Measurements from ENCODE around the gene DNAH17. TPM values are rescaled to one million over a fixed set of nuclear protein-coding genes. Genes with fewer than 3 reads are reported as not detected.

Gene DNAH17
- total and polyA plus RNA-seq, 2 donors (not counting 3 experiments of a cell fraction or from before 2014, with no cell fraction given): not detected

GRCh38 chr17:78438271-78438691 lies 138.9 kb downstream of the DNAH17 start:
- intact Hi-C loops (cut with micrococcal nuclease) (no loop called here), dilution Hi-C loops (cut with MboI; ENCODE audit: extremely low pct_ligation_motif_present, low sequenced_read_pairs) (no loop called here)
- no peak for FAIRE-seq
- TF ChIP-seq EZH2 (IDR thresholded peaks at IDR 0.05; ENCODE audit: borderline replicate concordance, low read depth, low read length, severe bottlenecking): no peak
- TF ChIP-seq MAX (IDR thresholded peaks at IDR 0.05; ENCODE audit: insufficient read depth, insufficient read length): no peak
- no peak for TF ChIP-seq CTCF (IDR thresholded peaks at IDR 0.05; ENCODE audit: extremely low read depth in 1 of 2, insufficient read depth in 1 of 2, low read depth in 1 of 2, low read length in 2 of 2)
- no peak for TF ChIP-seq POLR2A (IDR thresholded peaks at IDR 0.05; ENCODE audit: low read depth, low read length)
- no peak for TF ChIP-seq GATA2 (IDR thresholded peaks at IDR 0.05; ENCODE audit: insufficient read depth, insufficient read length, low read depth, low read length)
- TF ChIP-seq POLR2AphosphoS5 (IDR thresholded peaks at IDR 0.05; ENCODE audit: insufficient read depth, low read depth, low read length): no peak
- no peak for TF ChIP-seq JUN (IDR thresholded peaks at IDR 0.05; ENCODE audit: borderline replicate concordance, insufficient read depth, insufficient read length, low read depth)
- TF ChIP-seq FOS (IDR thresholded peaks at IDR 0.05; ENCODE audit: borderline replicate concordance, insufficient read depth, low read length): no peak
- H3K4me2 ChIP-seq (ENCODE audit: insufficient read depth, low read length): no peak overlapping the region
- no peaks in the 10 kb centered on the region for H3K9me1 ChIP-seq (replicated peaks; ENCODE audit: control insufficient read depth, extremely low read depth, insufficient read depth, low read length)
- CTCF ChIA-PET: interaction anchor here (1.1 kb wide), 1 partner anchor 16 kb away, joined by 4 read pairs; no protein-coding TSS in a partner anchor
- no peak overlapping the region for H3K4me3 ChIP-seq (replicated peaks in 1 of 3; ENCODE audit: insufficient read depth in 1 of 3, low read depth in 1 of 3, low read length in 3 of 3)
- H3K79me2 ChIP-seq (ENCODE audit: control insufficient read depth, insufficient read depth, low read length): no peaks in the 10 kb centered on the region
- H3K36me3 ChIP-seq (ENCODE audit: control insufficient read depth in 2 of 2, extremely low read depth in 1 of 2, insufficient read depth in 2 of 2, low read length in 2 of 2): no peaks in the 10 kb centered on the region
- no peak for DNase-seq (ENCODE audit: low read depth, low spot score)
- BruUV-seq (replicated peaks): no TSS peak
- no peaks in the 10 kb centered on the region for H4K20me1 ChIP-seq (replicated peaks; ENCODE audit: control insufficient read depth, extremely low read depth, insufficient read depth, low read length)
- H3K4me1 ChIP-seq (ENCODE audit: control insufficient read depth, extremely low read depth, insufficient read depth, low read length): peaks cover 4% of the 10 kb centered on the region
- POLR2A ChIA-PET: no interaction called here
- no peaks in the 10 kb centered on the region for H3K9me3 ChIP-seq (replicated peaks; ENCODE audit: control insufficient read depth, insufficient read depth, low read length)
- no peak overlapping the region for H2AFZ ChIP-seq (ENCODE audit: low read depth, low read length)
- H3K27ac ChIP-seq (ENCODE audit: insufficient read depth, low read depth, low read length): no peak overlapping the region
- no peaks in the 10 kb centered on the region for H3K27me3 ChIP-seq (ENCODE audit: control insufficient read depth in 2 of 2, insufficient read depth in 2 of 2, low read length in 2 of 2)
- H3K9ac ChIP-seq (replicated peaks; ENCODE audit: extremely low read depth, insufficient read depth, low read length): no peak overlapping the region

All from endothelial cell of umbilical vein (primary cell).